NCI-H2196 (cell line): ENCODE measurements around the gene SLC7A8.
A peak's percentile ranks its signal among the peaks of the same experiment; 100 is the strongest.
"Not testable (repeated sequence)": the region's sequence is repeated elsewhere in the genome, so short reads cannot be mapped to it uniquely, and the experiment has no call there.

Experiments used
- DNase-seq: peaks from one replicate; lab custom pipeline; 2025; ENCODE audit not compliant: unreplicated experiment; lab: John Stamatoyannopoulos, UW

Gene SLC7A8

GRCh38 chr14:23183479-23183878 is at the start of gene SLC7A8:
Gene SLC7A8 (minus strand): TSS chr14:23183660. CDS start chr14:23182914, 746 bp downstream.
- peak; percentile 35 for DNase-seq

- not testable (repeated sequence) for DNase-seq
These were observed 48.9 kb upstream of the SLC7A8 start for GRCh38 chr14:23232241-23232808.

- no peak for DNase-seq
These were observed 45.4 kb upstream of the SLC7A8 start for GRCh38 chr14:23228812-23229211.

GRCh38 chr14:23227566-23227965 is 44.1 kb upstream of the SLC7A8 start:
- no peak for DNase-seq

GRCh38 chr14:23224958-23225357 is 41.5 kb upstream of the SLC7A8 start:
- DNase-seq, result not testable (repeated sequence)

GRCh38 chr14:23219075-23219474 is 35.6 kb upstream of the SLC7A8 start:
- DNase-seq, result no peak

GRCh38 chr14:23217032-23218020 is 33.9 kb upstream of the SLC7A8 start:
- DNase-seq, result no peak

- DNase-seq, result no peak
These were observed 32.0 kb upstream of the SLC7A8 start for GRCh38 chr14:23215421-23215820.

GRCh38 chr14:23209651-23210423 is 26.4 kb upstream of the SLC7A8 start:
- DNase-seq, result no peak

- DNase-seq, result no peak
These were observed 24.9 kb upstream of the SLC7A8 start for GRCh38 chr14:23208324-23208723.

GRCh38 chr14:23207146-23207540 is 23.7 kb upstream of the SLC7A8 start:
- no peak for DNase-seq

GRCh38 chr14:23206422-23207145 is 23.1 kb upstream of the SLC7A8 start:
- no peak for DNase-seq

GRCh38 chr14:23202001-23202400 is 18.5 kb upstream of the SLC7A8 start:
- no peak for DNase-seq

- not testable (repeated sequence) for DNase-seq
These were observed 15.7 kb upstream of the SLC7A8 start for GRCh38 chr14:23199141-23199540.

- not testable (repeated sequence) for DNase-seq
These were observed 13.0 kb upstream of the SLC7A8 start for GRCh38 chr14:23196487-23196886.

GRCh38 chr14:23195552-23196101 is 12.2 kb upstream of the SLC7A8 start:
- DNase-seq, result no peak

GRCh38 chr14:23193432-23193831 is 10.0 kb upstream of the SLC7A8 start:
- no peak for DNase-seq

GRCh38 chr14:23187925-23188324 is 4.5 kb upstream of the SLC7A8 start:
- no peak for DNase-seq

- peak; percentile 50 for DNase-seq
These were observed 3.6 kb upstream of the SLC7A8 start for GRCh38 chr14:23186913-23187654.

- no peak for DNase-seq
These were observed 1.6 kb upstream of the SLC7A8 start for GRCh38 chr14:23185063-23185462.
